GM13977 (cell line): ENCODE results near the gene CATSPER1.

ENCODE experiments used
- DNase-seq: peaks from one replicate; pipeline ENCODE4 v3.0.0; 2012; ENCODE audit warnings: low spot score
- CTCF ChIP-seq: IDR thresholded peaks from 2 replicates; pipeline ENCODE4 v1.5.1; 2012; ENCODE audit warnings: mild to moderate bottlenecking, control low read depth; ENCODE audit not compliant: insufficient read depth; ENCODE audit errors: extremely low read depth, missing control alignments
- in situ Hi-C: fragments of 300-500 bp; cut with MboI; formaldehyde crosslinking; loops from one replicate; pipeline ENCODE4 v1.12.0; 2022; ENCODE audit warnings: low sequenced_read_pairs, low pct_unique_long_range_greater_than_20kb, mixed read lengths, inconsistent platforms; ENCODE audit not compliant: unreplicated experiment

Gene CATSPER1

GRCh38 chr11:66070604-66071380 is 44.5 kb upstream of the CATSPER1 start:
- in situ Hi-C loops, result no loop called here
- peak; percentile 62 for DNase-seq
- TF ChIP-seq CTCF, result no peak

GRCh38 chr11:66069715-66070603 is 43.7 kb upstream of the CATSPER1 start, which contains the start of gene PACS1:
TSS of gene PACS1 (plus strand) at chr11:66070272. CDS start at chr11:66070487, 215 bp downstream.
- DNase-seq, result peak; percentile 95
- TF ChIP-seq CTCF, result no peak
- in situ Hi-C loops, result no loop called here

- peak; percentile 37 for TF ChIP-seq CTCF
- in situ Hi-C loops, result no loop called here
- peak; percentile 65 for DNase-seq
These were observed 42.8 kb upstream of the CATSPER1 start for GRCh38 chr11:66068923-66069714.

GRCh38 chr11:66068154-66068821 is 42.0 kb upstream of the CATSPER1 start:
- in situ Hi-C loops, result no loop called here
- peak; percentile 67 for DNase-seq
- TF ChIP-seq CTCF, result peak; percentile 82

GRCh38 chr11:66067640-66068039 is 41.4 kb upstream of the CATSPER1 start:
- in situ Hi-C loops, result no loop called here
- no peak for TF ChIP-seq CTCF
- DNase-seq, result no peak
